Left ventricle myocardium inferior (tissue), 1 donor: ENCODE data around the gene TTI1. TPM values are rescaled to one million over a fixed set of nuclear protein-coding genes. Genes with fewer than 3 reads are reported as not detected.

Source experiments
- DNase-seq: peaks from one replicate; pipeline ENCODE4 v3.0.0-alpha.2; 2020
- H3K27ac ChIP-seq: fragments of 200-600 bp; replicated peaks from 2 replicates; pipeline ENCODE4 v1.8.0; 2021
- H3K27me3 ChIP-seq: fragments of 200-600 bp; 2 replicates; pipeline ENCODE4 v1.8.0; 2021; ENCODE audit warnings: low read depth
- H3K36me3 ChIP-seq: fragments of 200-600 bp; 2 replicates; pipeline ENCODE4 v1.8.0; 2021
- H3K4me1 ChIP-seq: fragments of 200-600 bp; 2 replicates; pipeline ENCODE4 v1.8.0; 2021
- H3K4me3 ChIP-seq: fragments of 200-600 bp; 2 replicates; pipeline ENCODE4 v1.8.0; 2021; ENCODE audit warnings: mild to moderate bottlenecking, moderate library complexity
- H3K9me3 ChIP-seq: fragments of 200-600 bp; replicated peaks from 2 replicates; pipeline ENCODE4 v1.8.0; 2021
- CTCF ChIP-seq: fragments of 200-600 bp; IDR thresholded peaks from 2 replicates; pipeline ENCODE4 v1.8.0; 2021; ENCODE audit warnings: antibody characterized with exemption, mild to moderate bottlenecking, borderline replicate concordance
- intact Hi-C: fragments of 100-400 bp; cut with micrococcal nuclease; formaldehyde crosslinking; loops from one replicate; pipeline ENCODE4 v1.11.0; 2022
- total RNA-seq: library from RNA; stranded (reverse); fragmentation: NEBNext Ultra II Directional; extraction: Animal tissue kit (Norgen Biotek cat#: 25700); gene quantifications from one replicate; pipeline ENCODE4 v1.2.1, GENCODE V29; 2021
- donor health status: DM: no; HTN: yes; CAD: no; lungs with severe emphysema.

Gene TTI1
- total RNA-seq, 1 donor from 2014 or later: 12.1 TPM

GRCh38 chr20:37979021-37979985 lies 54.0 kb downstream of the TTI1 start:
- no peak overlapping the region for H3K27ac ChIP-seq
- H3K4me1 ChIP-seq: peaks cover 11% of the 10 kb centered on the region
- no peak overlapping the region for H3K4me3 ChIP-seq
- peaks cover 21% of the 10 kb centered on the region for H3K36me3 ChIP-seq
- H3K27me3 ChIP-seq: no peaks in the 10 kb centered on the region
- DNase-seq: no peak
- intact Hi-C loops: no loop called here
- H3K9me3 ChIP-seq: no peaks in the 10 kb centered on the region
- TF ChIP-seq CTCF: no peak

- no peak overlapping the region for H3K4me3 ChIP-seq
Observed at GRCh38 chr20:37977786-37978185, 55.5 kb downstream of the TTI1 start.

GRCh38 chr20:37977338-37977737 lies 55.9 kb downstream of the TTI1 start:
- no peaks in the 10 kb centered on the region for H3K4me1 ChIP-seq
- TF ChIP-seq CTCF: no peak
- intact Hi-C loops: no loop called here
- H3K4me3 ChIP-seq: no peak overlapping the region
- peaks cover 9% of the 10 kb centered on the region for H3K36me3 ChIP-seq
- no peak for DNase-seq
- no peaks in the 10 kb centered on the region for H3K9me3 ChIP-seq
- no peaks in the 10 kb centered on the region for H3K27me3 ChIP-seq
- H3K27ac ChIP-seq: no peak overlapping the region

More at GRCh38 chr20:37977786-37978185, 55.5 kb downstream of the TTI1 start:
- intact Hi-C loops: no loop called here
- no peaks in the 10 kb centered on the region for H3K27me3 ChIP-seq
- no peaks in the 10 kb centered on the region for H3K4me1 ChIP-seq
- no peak overlapping the region for H3K27ac ChIP-seq
- H3K36me3 ChIP-seq: peaks cover 14% of the 10 kb centered on the region
- H3K9me3 ChIP-seq: no peaks in the 10 kb centered on the region
- no peak for DNase-seq
- TF ChIP-seq CTCF: no peak

GRCh38 chr20:37976887-37977286 lies 56.4 kb downstream of the TTI1 start:
- H3K27me3 ChIP-seq: no peaks in the 10 kb centered on the region
- intact Hi-C loops: no loop called here
- H3K4me1 ChIP-seq: no peaks in the 10 kb centered on the region
- H3K27ac ChIP-seq: no peak overlapping the region
- TF ChIP-seq CTCF: no peak
- peaks cover 7% of the 10 kb centered on the region for H3K36me3 ChIP-seq
- H3K9me3 ChIP-seq: no peaks in the 10 kb centered on the region
- no peak overlapping the region for H3K4me3 ChIP-seq
- no peak for DNase-seq

GRCh38 chr20:37973059-37973910 lies 60.0 kb downstream of the TTI1 start:
- no peak overlapping the region for H3K4me3 ChIP-seq
- TF ChIP-seq CTCF: no peak
- H3K27ac ChIP-seq: no peak overlapping the region
- peaks cover 4% of the 10 kb centered on the region for H3K9me3 ChIP-seq
- peaks cover 9% of the 10 kb centered on the region for H3K4me1 ChIP-seq
- no peaks in the 10 kb centered on the region for H3K36me3 ChIP-seq
- no peaks in the 10 kb centered on the region for H3K27me3 ChIP-seq
- DNase-seq: no peak
- intact Hi-C loops: no loop called here
